Keratinocyte (primary cell): Measurements from ENCODE around the gene SHC3. TPM values are rescaled to one million over a fixed set of nuclear protein-coding genes. Genes with fewer than 3 reads are reported as not detected.

Experiments
- DNase-seq: peaks from one replicate; pipeline ENCODE4 v3.0.0-alpha.2; 2011; ENCODE audit warnings: low read depth, missing footprints, low spot score
- FAIRE-seq: peaks from 2 replicates; lab custom pipeline; 2011; peaks lifted over from hg19 to GRCh38; lab: Jason Lieb, UNC
- H2AFZ ChIP-seq: 2 replicates; pipeline ENCODE4 v1.6.0; 2012; ENCODE audit warnings: low read length, control low read depth, inconsistent platforms; ENCODE audit not compliant: control insufficient read depth
- H3K27ac ChIP-seq: 2 replicates; pipeline ENCODE4 v1.5.1; 2011; ENCODE audit warnings: low read length; ENCODE audit not compliant: control insufficient read depth, insufficient read depth
- H3K27me3 ChIP-seq: 3 replicates; pipeline ENCODE4 v1.6.0; 2011; ENCODE audit warnings: low read length; ENCODE audit not compliant: control insufficient read depth, insufficient read depth; ENCODE audit errors: extremely low read depth
- H3K36me3 ChIP-seq, 2 experiments: 2 replicates in 1 of 2; 3 replicates in 1 of 2; pipeline ENCODE4 v1.5.1; 2011; ENCODE audit warnings: low read length in 2 of 2, mild to moderate bottlenecking in 1 of 2; ENCODE audit not compliant: control insufficient read depth in 2 of 2, insufficient read depth in 2 of 2; ENCODE audit errors: extremely low read depth in 1 of 2
- H3K4me1 ChIP-seq: 3 replicates; pipeline ENCODE4 v1.5.1; 2011; ENCODE audit warnings: low read length; ENCODE audit not compliant: control insufficient read depth, insufficient read depth; ENCODE audit errors: extremely low read depth
- H3K4me2 ChIP-seq: 3 replicates; pipeline ENCODE4 v1.6.0; 2011; ENCODE audit warnings: low read depth, low read length; ENCODE audit not compliant: control insufficient read depth, insufficient read depth; ENCODE audit errors: extremely low read depth
- H3K4me3 ChIP-seq, 3 experiments: fragments of 200-600 bp in 1 of 3; sonication (generic) in 1 of 3; 2 replicates in 2 of 3; 3 replicates in 1 of 3; pipeline ENCODE4 v1.5.1; 2011 to 2016; ENCODE audit warnings: low read length in 3 of 3, mild to moderate bottlenecking in 3 of 3, control low read depth in 2 of 3, inconsistent platforms in 1 of 3, low read depth in 1 of 3, mixed read lengths in 1 of 3, mixed run types in 1 of 3, moderate library complexity in 1 of 3; ENCODE audit not compliant: control insufficient read depth in 2 of 3, insufficient read depth in 2 of 3; ENCODE audit errors: extremely low read depth in 1 of 3
- H3K79me2 ChIP-seq: 2 replicates; pipeline ENCODE4 v1.6.0; 2012; ENCODE audit warnings: low read length; ENCODE audit not compliant: control insufficient read depth, insufficient read depth
- H3K9ac ChIP-seq: 3 replicates; pipeline ENCODE4 v1.6.0; 2011; ENCODE audit warnings: low read length; ENCODE audit not compliant: control insufficient read depth, insufficient read depth; ENCODE audit errors: extremely low read depth
- H3K9me1 ChIP-seq: 3 replicates; pipeline ENCODE4 v1.6.0; 2011; ENCODE audit warnings: low read length; ENCODE audit not compliant: control insufficient read depth, insufficient read depth; ENCODE audit errors: extremely low read depth
- H3K9me3 ChIP-seq: 2 replicates; pipeline ENCODE4 v1.5.1; 2012; ENCODE audit warnings: low read depth, low read length; ENCODE audit not compliant: control insufficient read depth
- H4K20me1 ChIP-seq: 3 replicates; pipeline ENCODE4 v1.6.0; 2011; ENCODE audit warnings: low read length; ENCODE audit not compliant: control insufficient read depth, insufficient read depth; ENCODE audit errors: extremely low read depth
- EZH2 ChIP-seq: IDR thresholded peaks from one replicate; pipeline ENCODE4 v1.6.1; 2012; ENCODE audit warnings: inconsistent platforms, mild to moderate bottlenecking, low read length, moderate library complexity
- dilution Hi-C: fragments of 300-500 bp; cut with MboI; formaldehyde crosslinking; loops from one replicate; pipeline ENCODE4 v1.7.0; 2020; ENCODE audit warnings: low sequenced_read_pairs; ENCODE audit not compliant: extremely low pct_ligation_motif_present
- polyA plus RNA-seq, 5 experiments: library from polyadenylated mRNA; depleted of rRNA in 3 of 5; stranded (reverse) in 3 of 5; stranded (forward) in 1 of 5; unstranded in 1 of 5; fragments of >200 nt; gene quantifications; 1 replicate in 1 of 5; 2 replicates in 3 of 5; 3 replicates in 1 of 5; pipeline versions ENCODE4 v1.2.1 to v1.2.3, GENCODE V29; 2011 to 2012; ENCODE audit warnings: missing spikeins in 2 of 5, low read depth in 1 of 5, low replicate concordance in 1 of 5
- TF ChIP-seq, protein P1 (sequence below), 3 experiments: IDR thresholded peaks in 1 of 3; conservative IDR thresholded peaks in 1 of 3; optimal IDR thresholded peaks in 1 of 3; 2 replicates in 2 of 3; 3 replicates in 1 of 3; pipeline versions ENCODE3 to v1.5.1; 2011; ENCODE audit warnings: low read length in 3 of 3, mild to moderate bottlenecking in 3 of 3, moderate library complexity in 2 of 3, control low read depth in 1 of 3, inconsistent platforms in 1 of 3; ENCODE audit not compliant: insufficient read depth in 2 of 3; ENCODE audit errors: extremely low read depth in 1 of 3

The SHC3 gene
- polyA plus RNA-seq, 1 donor (not counting 4 experiments of a cell fraction or from before 2014, with no cell fraction given): 0.03 TPM

GRCh38 chr9:89139455-89139854, 39.2 kb downstream of the SHC3 start:
- FAIRE-seq (no peak), DNase-seq (no peak)
- Histone ChIP-seq H3K79me2 (no peaks in the 10 kb centered on the region), H3K27me3 (no peaks in the 10 kb centered on the region), H3K4me3 (no peak overlapping the region), H3K9ac (no peak overlapping the region), H3K4me2 (no peak overlapping the region), H3K9me3 (no peaks in the 10 kb centered on the region), H3K9me1 (no peaks in the 10 kb centered on the region), H4K20me1 (no peaks in the 10 kb centered on the region), H3K4me1 (peaks cover 18% of the 10 kb centered on the region), H3K27ac (no peak overlapping the region), H2AFZ (no peak overlapping the region), H3K36me3 (no peaks in the 10 kb centered on the region)
- dilution Hi-C loops: no loop called here
- TF ChIP-seq EZH2: no peak
- TF ChIP-seq, protein P1, sequence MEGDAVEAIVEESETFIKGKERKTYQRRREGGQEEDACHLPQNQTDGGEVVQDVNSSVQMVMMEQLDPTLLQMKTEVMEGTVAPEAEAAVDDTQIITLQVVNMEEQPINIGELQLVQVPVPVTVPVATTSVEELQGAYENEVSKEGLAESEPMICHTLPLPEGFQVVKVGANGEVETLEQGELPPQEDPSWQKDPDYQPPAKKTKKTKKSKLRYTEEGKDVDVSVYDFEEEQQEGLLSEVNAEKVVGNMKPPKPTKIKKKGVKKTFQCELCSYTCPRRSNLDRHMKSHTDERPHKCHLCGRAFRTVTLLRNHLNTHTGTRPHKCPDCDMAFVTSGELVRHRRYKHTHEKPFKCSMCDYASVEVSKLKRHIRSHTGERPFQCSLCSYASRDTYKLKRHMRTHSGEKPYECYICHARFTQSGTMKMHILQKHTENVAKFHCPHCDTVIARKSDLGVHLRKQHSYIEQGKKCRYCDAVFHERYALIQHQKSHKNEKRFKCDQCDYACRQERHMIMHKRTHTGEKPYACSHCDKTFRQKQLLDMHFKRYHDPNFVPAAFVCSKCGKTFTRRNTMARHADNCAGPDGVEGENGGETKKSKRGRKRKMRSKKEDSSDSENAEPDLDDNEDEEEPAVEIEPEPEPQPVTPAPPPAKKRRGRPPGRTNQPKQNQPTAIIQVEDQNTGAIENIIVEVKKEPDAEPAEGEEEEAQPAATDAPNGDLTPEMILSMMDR (optimal IDR thresholded peaks at IDR 0.05 in 1 of 3, IDR thresholded peaks at IDR 0.05 in 1 of 3, conservative IDR thresholded peaks at IDR 0.05 in 1 of 3; ENCODE audit: extremely low read depth in 1 of 3, insufficient read depth in 2 of 3, low read length in 3 of 3): no peak

- dilution Hi-C loops: no loop called here
- FAIRE-seq: peak; percentile 48
- Histone ChIP-seq H3K9ac (no peak overlapping the region), H3K79me2 (no peaks in the 10 kb centered on the region), H3K27me3 (no peaks in the 10 kb centered on the region), H3K4me1 (peaks cover 18% of the 10 kb centered on the region), H4K20me1 (no peaks in the 10 kb centered on the region), H3K9me3 (no peaks in the 10 kb centered on the region), H2AFZ (no peak overlapping the region), H3K4me2 (peak overlapping the region; percentile 56), H3K9me1 (no peaks in the 10 kb centered on the region), H3K4me3 (no peak overlapping the region), H3K27ac (peak overlapping the region; percentile 55), H3K36me3 (no peaks in the 10 kb centered on the region)
- TF ChIP-seq, protein P1 (optimal IDR thresholded peaks at IDR 0.05 in 1 of 3, IDR thresholded peaks at IDR 0.05 in 1 of 3, conservative IDR thresholded peaks at IDR 0.05 in 1 of 3; ENCODE audit: extremely low read depth in 1 of 3, insufficient read depth in 2 of 3, low read length in 3 of 3): no peak
- TF ChIP-seq EZH2: no peak
- no peak for DNase-seq
Measured at GRCh38 chr9:89138463-89139390, 39.9 kb downstream of the SHC3 start.
